Measurements from ENCODE around the gene GLCCI1.

- no peak for TF ChIP-seq POLR2AphosphoS5 (IDR thresholded peaks at IDR 0.05; ENCODE audit: borderline replicate concordance, low read depth, low read length)
- no peak for TF ChIP-seq EZH2 (IDR thresholded peaks at IDR 0.05)
Measured at GRCh38 chr7:7943951-7944350, 24.6 kb upstream of the GLCCI1 start.

All from SK-N-MC (cell line).